HEK293T (cell line): Measurements from ENCODE around the gene TXNL4B.

Experiments
- ARNT ChIP-seq: fragments of 450-650 bp; IDR thresholded peaks from 2 replicates; pipeline ENCODE4 v1.6.1; 2017; ENCODE audit warnings: mild to moderate bottlenecking
- BHLHE40 ChIP-seq: fragments of 450-650 bp; IDR thresholded peaks from 2 replicates; pipeline ENCODE4 v1.6.1; 2016; ENCODE audit warnings: mild to moderate bottlenecking, moderate library complexity, borderline replicate concordance
- FOXK2 ChIP-seq: fragments of 450-650 bp; IDR thresholded peaks from 2 replicates; pipeline ENCODE4 v1.6.1; 2016; ENCODE audit warnings: mild to moderate bottlenecking
- FOXM1 ChIP-seq: fragments of 450-650 bp; IDR thresholded peaks from 2 replicates; pipeline ENCODE4 v1.6.1; 2017; ENCODE audit warnings: mild to moderate bottlenecking, borderline replicate concordance
- HDGF ChIP-seq: fragments of 450-650 bp; IDR thresholded peaks from 2 replicates; pipeline ENCODE4 v1.6.1; 2017; ENCODE audit warnings: antibody characterized with exemption, borderline replicate concordance
- NFRKB ChIP-seq: fragments of 450-650 bp; IDR thresholded peaks from 2 replicates; pipeline ENCODE4 v1.6.1; 2016; ENCODE audit warnings: mild to moderate bottlenecking, moderate library complexity
- SP1 ChIP-seq: fragments of 450-650 bp; IDR thresholded peaks from 2 replicates; pipeline ENCODE4 v1.6.1; 2017
- ZNF384 ChIP-seq: fragments of 450-650 bp; IDR thresholded peaks from 2 replicates; pipeline ENCODE4 v1.6.1; 2016

- no peak for TF ChIP-seq ARNT
- TF ChIP-seq ZNF384: no peak
- no peak for TF ChIP-seq SP1
- TF ChIP-seq NFRKB: no peak
- TF ChIP-seq FOXM1: no peak
- no peak for TF ChIP-seq HDGF
- TF ChIP-seq FOXK2: no peak
- no peak for TF ChIP-seq BHLHE40
Measured at GRCh38 chr16:72099377-72099818, 6.0 kb upstream of the TXNL4B start.
